Measurements from ENCODE around the gene NOX5.

The NOX5 gene

DNA sequence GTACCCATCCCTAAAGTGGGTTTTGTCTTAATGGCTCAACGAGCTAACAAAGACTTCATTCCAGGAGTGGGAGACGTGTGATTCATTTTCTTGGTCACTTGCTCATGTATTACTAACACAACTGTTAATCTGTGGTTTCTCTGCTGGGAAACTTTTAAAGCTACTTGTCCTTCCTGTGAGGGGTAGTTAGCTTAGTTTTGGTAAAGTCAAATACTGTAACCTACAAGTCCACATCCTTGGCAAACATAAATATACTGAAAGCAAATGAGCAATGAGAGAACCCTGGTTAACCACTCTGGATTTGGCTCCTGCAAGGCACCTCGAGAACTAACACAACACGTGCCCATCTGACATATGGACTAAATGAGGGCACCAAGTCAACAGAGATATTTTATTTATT is 19.9 kb downstream of the NOX5 start:
- TF ChIP-seq, protein P1, sequence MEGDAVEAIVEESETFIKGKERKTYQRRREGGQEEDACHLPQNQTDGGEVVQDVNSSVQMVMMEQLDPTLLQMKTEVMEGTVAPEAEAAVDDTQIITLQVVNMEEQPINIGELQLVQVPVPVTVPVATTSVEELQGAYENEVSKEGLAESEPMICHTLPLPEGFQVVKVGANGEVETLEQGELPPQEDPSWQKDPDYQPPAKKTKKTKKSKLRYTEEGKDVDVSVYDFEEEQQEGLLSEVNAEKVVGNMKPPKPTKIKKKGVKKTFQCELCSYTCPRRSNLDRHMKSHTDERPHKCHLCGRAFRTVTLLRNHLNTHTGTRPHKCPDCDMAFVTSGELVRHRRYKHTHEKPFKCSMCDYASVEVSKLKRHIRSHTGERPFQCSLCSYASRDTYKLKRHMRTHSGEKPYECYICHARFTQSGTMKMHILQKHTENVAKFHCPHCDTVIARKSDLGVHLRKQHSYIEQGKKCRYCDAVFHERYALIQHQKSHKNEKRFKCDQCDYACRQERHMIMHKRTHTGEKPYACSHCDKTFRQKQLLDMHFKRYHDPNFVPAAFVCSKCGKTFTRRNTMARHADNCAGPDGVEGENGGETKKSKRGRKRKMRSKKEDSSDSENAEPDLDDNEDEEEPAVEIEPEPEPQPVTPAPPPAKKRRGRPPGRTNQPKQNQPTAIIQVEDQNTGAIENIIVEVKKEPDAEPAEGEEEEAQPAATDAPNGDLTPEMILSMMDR (IDR thresholded peaks at IDR 0.05; ENCODE audit: borderline replicate concordance, control extremely low read depth, extremely low read depth, insufficient read depth, missing control alignments) = no peak
- in situ Hi-C loops (cut with MboI; ENCODE audit: low sequenced_read_pairs, unreplicated experiment) = no loop called here
- no peak for DNase-seq (ENCODE audit: low spot score)

DNA sequence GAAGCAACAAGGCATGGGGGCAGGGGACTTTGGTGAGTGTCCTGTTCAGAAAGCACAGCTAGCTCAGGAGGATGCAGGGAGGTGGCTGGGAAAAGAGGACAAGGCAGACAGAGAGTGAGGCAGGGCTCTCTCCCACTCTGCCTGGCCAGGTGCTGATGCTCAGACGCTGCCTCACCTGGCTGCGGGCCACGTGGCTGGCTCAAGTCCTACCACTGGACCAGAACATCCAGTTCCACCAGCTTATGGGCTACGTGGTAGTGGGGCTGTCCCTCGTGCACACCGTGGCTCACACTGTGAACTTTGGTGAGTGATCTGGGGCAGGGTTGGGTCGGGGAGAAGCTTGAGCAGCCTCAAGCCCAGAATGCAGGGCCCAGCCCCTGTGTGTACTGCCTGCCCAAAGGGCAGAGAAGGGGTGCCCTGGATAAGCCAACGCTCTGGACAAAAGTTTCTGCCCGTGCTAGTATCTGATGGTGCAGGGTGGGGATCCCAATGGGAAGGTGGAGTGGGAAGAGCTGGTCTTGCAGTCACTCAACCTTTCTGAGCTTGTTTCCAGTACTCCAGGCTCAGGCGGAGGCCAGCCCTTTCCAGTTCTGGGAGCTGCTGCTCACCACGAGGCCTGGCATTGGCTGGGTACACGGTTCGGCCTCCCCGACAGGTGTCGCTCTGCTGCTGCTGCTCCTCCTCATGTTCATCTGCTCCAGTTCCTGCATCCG is 20.9 kb downstream of the NOX5 start:
- no peak for DNase-seq (ENCODE audit: low spot score)
- in situ Hi-C loops (cut with MboI; ENCODE audit: low sequenced_read_pairs, unreplicated experiment) = no loop called here
- TF ChIP-seq, protein P1 (IDR thresholded peaks at IDR 0.05; ENCODE audit: borderline replicate concordance, control extremely low read depth, extremely low read depth, insufficient read depth, missing control alignments) = no peak

DNA sequence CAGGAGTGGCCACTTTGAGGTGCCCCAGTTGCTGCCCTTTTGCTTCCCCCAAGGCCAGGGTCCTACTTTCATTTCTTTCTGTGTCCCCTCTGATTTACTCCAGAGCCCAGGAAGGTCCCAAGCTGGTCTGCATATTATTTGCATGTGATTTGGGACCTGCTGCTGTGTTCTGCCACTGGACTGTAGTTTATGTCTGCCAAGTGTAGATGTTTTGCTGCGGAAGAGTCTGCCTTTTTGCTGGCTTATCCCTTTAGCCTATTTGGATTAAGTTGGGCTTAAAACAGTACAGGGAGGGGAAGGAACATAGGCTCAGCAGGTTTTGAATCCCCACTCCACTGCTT is 21.4 kb downstream of the NOX5 start:
- in situ Hi-C loops (cut with MboI; ENCODE audit: low sequenced_read_pairs, unreplicated experiment) = no loop called here
- TF ChIP-seq, protein P1 (IDR thresholded peaks at IDR 0.05; ENCODE audit: borderline replicate concordance, control extremely low read depth, extremely low read depth, insufficient read depth, missing control alignments) = no peak
- no peak for DNase-seq (ENCODE audit: low spot score)

DNA sequence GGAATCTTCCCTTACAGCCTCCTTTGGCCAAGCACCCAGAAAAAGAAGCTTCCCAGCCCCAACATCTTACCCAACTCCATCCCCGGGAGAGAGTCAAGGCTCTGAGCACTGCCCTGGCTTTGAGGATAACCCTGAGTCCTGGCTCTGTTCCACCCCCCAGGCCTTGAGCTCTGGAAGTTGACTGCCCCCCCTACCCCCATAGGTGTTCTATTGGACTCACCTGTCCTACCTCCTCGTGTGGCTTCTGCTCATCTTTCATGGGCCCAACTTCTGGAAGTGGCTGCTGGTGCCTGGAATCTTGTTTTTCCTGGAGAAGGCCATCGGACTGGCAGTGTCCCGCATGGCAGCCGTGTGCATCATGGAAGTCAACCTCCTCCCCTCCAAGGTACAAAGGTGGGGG is 22.3 kb downstream of the NOX5 start:
- TF ChIP-seq, protein P1 (IDR thresholded peaks at IDR 0.05; ENCODE audit: borderline replicate concordance, control extremely low read depth, extremely low read depth, insufficient read depth, missing control alignments) = no peak
- in situ Hi-C loops (cut with MboI; ENCODE audit: low sequenced_read_pairs, unreplicated experiment) = no loop called here
- DNase-seq (ENCODE audit: low spot score) = no peak

DNA sequence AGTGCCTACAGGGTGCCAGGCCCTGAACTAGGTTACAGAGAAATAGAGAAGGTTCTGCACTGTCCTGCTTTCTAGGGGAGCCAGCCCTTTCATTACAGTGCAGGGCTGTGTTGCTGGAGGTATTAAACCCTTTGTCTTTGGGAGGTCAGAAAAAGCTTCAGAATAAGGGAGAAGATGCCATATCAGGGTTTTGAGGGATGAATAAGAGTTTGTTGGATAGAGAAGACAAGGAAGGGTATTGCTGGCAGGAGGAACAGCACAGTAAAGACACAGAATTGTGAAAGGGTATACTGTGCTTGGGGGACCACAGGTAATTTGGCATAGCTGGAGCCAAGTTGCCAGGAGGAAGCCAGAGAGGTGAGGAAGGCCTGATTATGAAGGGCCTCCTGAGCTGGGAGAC is 23.0 kb downstream of the NOX5 start:
- TF ChIP-seq, protein P1 (IDR thresholded peaks at IDR 0.05; ENCODE audit: borderline replicate concordance, control extremely low read depth, extremely low read depth, insufficient read depth, missing control alignments) = no peak
- in situ Hi-C loops (cut with MboI; ENCODE audit: low sequenced_read_pairs, unreplicated experiment) = no loop called here
- DNase-seq (ENCODE audit: low spot score) = no peak

DNA sequence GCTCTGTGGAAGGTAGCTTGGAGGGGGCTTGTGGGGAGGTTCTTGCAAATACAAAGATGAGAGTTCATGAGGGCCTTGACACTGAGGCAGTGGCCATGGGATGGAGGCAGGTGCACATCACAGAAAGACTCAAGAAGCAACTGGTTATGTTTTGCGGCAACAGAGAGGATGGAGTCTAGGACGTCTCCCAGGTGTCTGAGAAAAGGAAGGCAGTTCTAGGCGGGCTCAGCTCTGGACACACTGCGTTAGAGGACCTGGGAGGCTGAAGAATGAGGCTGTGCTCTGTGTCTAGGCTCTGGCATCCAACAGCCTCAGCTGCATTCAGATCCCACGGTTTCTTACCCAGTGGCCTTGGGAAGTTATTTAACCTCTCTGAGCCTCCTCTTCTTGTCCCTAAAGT is 23.5 kb downstream of the NOX5 start:
- in situ Hi-C loops (cut with MboI; ENCODE audit: low sequenced_read_pairs, unreplicated experiment) = no loop called here
- no peak for DNase-seq (ENCODE audit: low spot score)
- TF ChIP-seq, protein P1 (IDR thresholded peaks at IDR 0.05; ENCODE audit: borderline replicate concordance, control extremely low read depth, extremely low read depth, insufficient read depth, missing control alignments) = no peak

Data from GM13976 (cell line).